KMS-11 (cell line): Measurements from ENCODE around the gene PRPF4.

Source experiments
- H2AFZ ChIP-seq: fragments of 200-600 bp; sonication (generic); 2 replicates; pipeline ENCODE4 v1.6.1; 2016; ENCODE audit warnings: antibody characterized with exemption, mixed run types, low read depth
- H3K27ac ChIP-seq: fragments of 200-600 bp; sonication (generic); 2 replicates; pipeline ENCODE4 v1.6.1; 2016; ENCODE audit warnings: mild to moderate bottlenecking, mixed run types
- H3K27me3 ChIP-seq: fragments of 200-600 bp; sonication (generic); 2 replicates; pipeline ENCODE4 v1.6.1; 2017; ENCODE audit warnings: mild to moderate bottlenecking, low read depth, mixed run types, moderate library complexity; ENCODE audit not compliant: insufficient read depth
- H3K36me3 ChIP-seq: fragments of 200-600 bp; sonication (generic); 2 replicates; pipeline ENCODE4 v1.6.1; 2017; ENCODE audit warnings: mild to moderate bottlenecking, mixed run types; ENCODE audit not compliant: insufficient read depth
- H3K4me1 ChIP-seq: fragments of 200-600 bp; sonication (generic); 2 replicates; pipeline ENCODE4 v1.6.1; 2016; ENCODE audit warnings: mild to moderate bottlenecking, low read depth, mixed run types; ENCODE audit not compliant: poor library complexity, severe bottlenecking
- H3K4me2 ChIP-seq: fragments of 200-600 bp; sonication (generic); 2 replicates; pipeline ENCODE4 v1.7.0; 2016; ENCODE audit warnings: mild to moderate bottlenecking, mixed run types
- H3K4me3 ChIP-seq: fragments of 200-600 bp; sonication (generic); IDR thresholded peaks from 2 replicates; pipeline ENCODE4 v1.6.1; 2017; ENCODE audit warnings: low read depth, low read length, mixed read lengths; ENCODE audit not compliant: insufficient read depth
- H3K79me2 ChIP-seq: fragments of 200-600 bp; sonication (generic); 2 replicates; pipeline ENCODE4 v1.6.1; 2016; ENCODE audit warnings: low read depth, mixed run types; ENCODE audit not compliant: insufficient read depth
- H3K9ac ChIP-seq: fragments of 200-600 bp; sonication (generic); 2 replicates; pipeline ENCODE4 v1.6.1; 2016; ENCODE audit warnings: mild to moderate bottlenecking, mixed run types
- H4K20me1 ChIP-seq: fragments of 200-600 bp; sonication (generic); 2 replicates; pipeline ENCODE4 v1.6.1; 2016; ENCODE audit warnings: mild to moderate bottlenecking, mixed run types; ENCODE audit not compliant: insufficient read depth
- TF ChIP-seq, protein P1 (sequence below): fragments of 200-600 bp; sonication (generic); conservative IDR thresholded peaks from 2 replicates; pipeline ENCODE4 v1.6.1; 2017; ENCODE audit warnings: low read depth, mild to moderate bottlenecking, antibody characterized with exemption, low read length, moderate library complexity, mixed read lengths

PRPF4 gene

DNA sequence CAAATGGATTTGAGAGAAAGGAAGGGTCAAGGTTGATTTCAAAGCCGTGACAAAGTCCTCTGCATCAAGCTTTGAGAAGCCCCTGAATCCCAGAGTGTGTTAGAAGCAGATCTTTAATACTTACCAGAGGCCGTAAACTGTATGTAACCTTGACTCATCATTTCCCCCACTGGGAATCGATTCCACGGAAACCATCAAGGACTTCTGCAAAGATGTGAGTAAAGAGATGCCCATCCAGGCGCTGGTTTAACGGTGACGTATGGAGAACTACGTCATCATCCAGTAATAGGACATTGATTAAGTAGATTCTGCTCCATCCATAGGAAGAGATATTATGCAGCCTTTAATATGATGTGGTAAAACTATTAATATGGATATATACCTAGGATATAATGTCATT is 26.1 kb downstream of the PRPF4 start:
- H3K9ac ChIP-seq, result no peak overlapping the region
- no peaks in the 10 kb centered on the region for H3K36me3 ChIP-seq
- H3K79me2 ChIP-seq, result no peaks in the 10 kb centered on the region
- H3K4me3 ChIP-seq, result no peak overlapping the region
- no peak overlapping the region for H3K4me2 ChIP-seq
- H2AFZ ChIP-seq, result no peak overlapping the region
- no peaks in the 10 kb centered on the region for H4K20me1 ChIP-seq
- no peak overlapping the region for H3K27ac ChIP-seq
- no peaks in the 10 kb centered on the region for H3K4me1 ChIP-seq
- H3K27me3 ChIP-seq, result no peaks in the 10 kb centered on the region
- TF ChIP-seq, protein P1, sequence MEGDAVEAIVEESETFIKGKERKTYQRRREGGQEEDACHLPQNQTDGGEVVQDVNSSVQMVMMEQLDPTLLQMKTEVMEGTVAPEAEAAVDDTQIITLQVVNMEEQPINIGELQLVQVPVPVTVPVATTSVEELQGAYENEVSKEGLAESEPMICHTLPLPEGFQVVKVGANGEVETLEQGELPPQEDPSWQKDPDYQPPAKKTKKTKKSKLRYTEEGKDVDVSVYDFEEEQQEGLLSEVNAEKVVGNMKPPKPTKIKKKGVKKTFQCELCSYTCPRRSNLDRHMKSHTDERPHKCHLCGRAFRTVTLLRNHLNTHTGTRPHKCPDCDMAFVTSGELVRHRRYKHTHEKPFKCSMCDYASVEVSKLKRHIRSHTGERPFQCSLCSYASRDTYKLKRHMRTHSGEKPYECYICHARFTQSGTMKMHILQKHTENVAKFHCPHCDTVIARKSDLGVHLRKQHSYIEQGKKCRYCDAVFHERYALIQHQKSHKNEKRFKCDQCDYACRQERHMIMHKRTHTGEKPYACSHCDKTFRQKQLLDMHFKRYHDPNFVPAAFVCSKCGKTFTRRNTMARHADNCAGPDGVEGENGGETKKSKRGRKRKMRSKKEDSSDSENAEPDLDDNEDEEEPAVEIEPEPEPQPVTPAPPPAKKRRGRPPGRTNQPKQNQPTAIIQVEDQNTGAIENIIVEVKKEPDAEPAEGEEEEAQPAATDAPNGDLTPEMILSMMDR, result no peak

DNA sequence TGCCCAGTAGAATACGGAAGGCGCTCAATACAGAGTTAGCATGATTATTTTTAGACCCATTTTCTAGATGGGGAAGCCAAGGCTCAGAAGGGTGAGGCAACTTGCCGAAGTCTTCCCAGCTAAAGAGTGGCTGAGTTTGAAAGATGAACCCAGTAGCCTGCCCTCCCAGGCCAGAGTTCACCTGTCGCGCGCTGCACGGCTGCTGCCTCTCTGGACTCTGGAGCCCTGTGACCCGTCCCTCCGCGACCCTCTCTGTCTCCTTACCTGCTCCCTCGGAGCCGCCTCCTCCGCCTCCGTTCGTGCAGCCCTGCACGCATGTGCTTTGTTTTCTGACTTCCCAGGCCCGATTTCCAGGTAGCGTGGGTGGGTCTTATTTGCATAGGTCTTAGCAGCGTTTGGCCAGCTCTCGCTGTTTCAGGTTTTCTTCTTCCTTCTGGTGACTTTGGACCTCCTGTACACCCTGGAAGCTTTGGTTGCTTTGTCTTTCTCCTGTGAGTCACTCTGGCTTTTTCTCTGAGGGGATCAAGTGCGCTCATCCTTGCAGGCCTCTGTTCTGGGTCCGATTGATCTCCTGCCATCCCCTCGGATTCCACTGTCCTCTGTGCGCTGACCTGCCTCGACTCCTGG is 27.4 kb downstream of the PRPF4 start, which contains the start of gene RNF183:
Gene RNF183, minus strand, starts transcription at position 585 of the 627 bp plus-strand sequence. CDS start 5,192 bp downstream, outside the sequence.
- no peak within 1 kb of the TSS for H2AFZ ChIP-seq
- TF ChIP-seq, protein P1, result no peak
- H3K9ac ChIP-seq, result no peak within 1 kb of the TSS

DNA sequence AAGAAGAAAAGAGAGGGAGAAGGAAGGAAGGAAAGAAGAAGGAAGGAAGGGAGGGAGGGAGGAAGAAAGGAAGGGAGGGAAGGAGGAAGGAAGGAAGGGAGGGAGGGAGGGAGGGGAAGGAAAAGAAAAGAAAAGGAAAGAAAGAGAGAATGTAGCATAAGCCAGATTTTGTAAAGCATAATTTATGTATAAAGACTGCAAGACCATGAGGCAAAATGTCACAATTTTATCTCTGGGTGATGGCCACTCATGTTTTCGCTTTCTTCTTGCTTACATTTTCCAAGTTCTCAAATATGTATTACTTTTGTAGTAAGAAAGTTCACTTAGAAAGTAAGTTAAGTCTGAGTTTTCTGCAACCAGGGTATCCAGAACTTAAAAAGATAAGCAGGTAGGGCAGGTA is 31.1 kb downstream of the PRPF4 start:
- H3K4me3 ChIP-seq, result no peak overlapping the region
- H4K20me1 ChIP-seq, result no peaks in the 10 kb centered on the region
- H3K4me2 ChIP-seq, result no peak overlapping the region
- H3K36me3 ChIP-seq, result no peaks in the 10 kb centered on the region
- no peak overlapping the region for H2AFZ ChIP-seq
- no peak overlapping the region for H3K9ac ChIP-seq
- H3K27me3 ChIP-seq, result no peaks in the 10 kb centered on the region
- no peak overlapping the region for H3K27ac ChIP-seq
- TF ChIP-seq, protein P1, result no peak
- H3K4me1 ChIP-seq, result no peaks in the 10 kb centered on the region
- no peaks in the 10 kb centered on the region for H3K79me2 ChIP-seq

More for the DNA sequence above, 27.4 kb downstream of the PRPF4 start, which contains the start of gene RNF183:
- Histone ChIP-seq H3K36me3 (no peaks in the 10 kb centered on the region), H3K4me1 (no peaks in the 10 kb centered on the region), H3K4me3 (no peak within 1 kb of the TSS), H3K79me2 (no peaks in the 10 kb centered on the region), H4K20me1 (no peaks in the 10 kb centered on the region), H3K27me3 (no peaks in the 10 kb centered on the region), H3K27ac (no peak within 1 kb of the TSS), H3K4me2 (no peak within 1 kb of the TSS)

DNA sequence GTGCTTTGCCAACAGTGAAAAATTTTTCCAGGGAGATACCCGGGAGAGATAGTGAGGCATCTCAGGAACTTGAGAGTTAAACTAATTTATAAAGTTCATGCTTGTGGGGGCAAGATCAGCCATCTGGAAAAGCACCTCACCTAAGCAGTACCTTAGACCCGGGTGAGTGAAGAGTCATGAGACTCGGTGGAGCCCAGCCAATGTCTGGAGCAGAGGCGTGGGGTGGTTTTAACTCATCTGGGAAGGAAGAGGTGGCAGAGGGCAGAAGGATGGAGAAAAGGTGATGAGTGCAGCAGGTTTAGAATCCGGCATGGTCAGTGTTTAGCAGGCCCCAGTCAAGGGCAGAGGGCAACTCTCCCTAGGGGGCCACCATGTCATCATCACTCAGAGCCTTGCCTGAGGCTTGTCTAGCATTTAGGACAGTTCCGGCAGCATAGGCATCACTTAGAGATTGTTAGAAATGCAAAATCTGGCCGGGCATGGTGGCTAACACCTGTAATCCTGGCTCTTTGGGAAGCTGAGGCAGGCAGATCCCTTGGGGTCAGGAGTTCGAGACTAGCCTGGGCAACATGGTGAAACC is 32.0 kb downstream of the PRPF4 start:
- no peak overlapping the region for H3K27ac ChIP-seq
- H3K27me3 ChIP-seq, result no peaks in the 10 kb centered on the region
- H3K4me3 ChIP-seq, result no peak overlapping the region
- H3K36me3 ChIP-seq, result no peaks in the 10 kb centered on the region
- H3K79me2 ChIP-seq, result no peaks in the 10 kb centered on the region
- H3K9ac ChIP-seq, result no peak overlapping the region
- TF ChIP-seq, protein P1, result no peak
- H2AFZ ChIP-seq, result no peak overlapping the region
- H3K4me1 ChIP-seq, result no peaks in the 10 kb centered on the region
- no peak overlapping the region for H3K4me2 ChIP-seq
- no peaks in the 10 kb centered on the region for H4K20me1 ChIP-seq
